GM18909 (cell line): ENCODE measurements around the gene ACTR8.

ENCODE experiments used
- ATAC-seq: cut with Tn5 transposase; IDR thresholded peaks from one replicate; pipeline ENCODE4 v1.9.1; 2021; ENCODE audit warnings: mild to moderate bottlenecking; ENCODE audit not compliant: unreplicated experiment, poor library complexity

Gene ACTR8

GRCh38 chr3:53880396-53881345, 1.3 kb downstream of the ACTR8 start:
- ATAC-seq = no peak

- peak; percentile 68 for ATAC-seq
These were observed 16.0 kb downstream of the ACTR8 start for GRCh38 chr3:53865732-53866499.

- peak; percentile 44 for ATAC-seq
These were observed 18.8 kb downstream of the ACTR8 start for GRCh38 chr3:53863145-53863544.

GRCh38 chr3:53862241-53862640, 19.7 kb downstream of the ACTR8 start:
- ATAC-seq = no peak

GRCh38 chr3:53860196-53860595, 21.8 kb downstream of the ACTR8 start:
- no peak for ATAC-seq

GRCh38 chr3:53859178-53859577, 22.8 kb downstream of the ACTR8 start:
- ATAC-seq = no peak

GRCh38 chr3:53858096-53858741, 23.7 kb downstream of the ACTR8 start:
- ATAC-seq = no peak

GRCh38 chr3:53856964-53857363, 25.0 kb downstream of the ACTR8 start:
- ATAC-seq = no peak

- no peak for ATAC-seq
These were observed 31.1 kb downstream of the ACTR8 start for GRCh38 chr3:53850895-53851294.

- no peak for ATAC-seq
These were observed 32.0 kb downstream of the ACTR8 start for GRCh38 chr3:53849916-53850315.

- no peak for ATAC-seq
These were observed 35.1 kb downstream of the ACTR8 start for GRCh38 chr3:53846851-53847155.

GRCh38 chr3:53846134-53846850, 35.7 kb downstream of the ACTR8 start, which contains the start of the genes CHDH and IL17RB:
CHDH (minus strand) TSS chr3:53846419; CDS start chr3:53824008, 22,411 bp downstream.
IL17RB (plus strand) TSS chr3:53846568; CDS start chr3:53846589, 21 bp downstream.
- ATAC-seq = peak; percentile 50

- no peak for ATAC-seq
These were observed 36.1 kb downstream of the ACTR8 start for GRCh38 chr3:53845881-53846133.

GRCh38 chr3:53845103-53845880, 36.7 kb downstream of the ACTR8 start:
- peak; percentile 23 for ATAC-seq

GRCh38 chr3:53844262-53845102, 37.5 kb downstream of the ACTR8 start:
- ATAC-seq = peak; percentile 5

- peak; percentile 50 for ATAC-seq
These were observed 38.5 kb downstream of the ACTR8 start for GRCh38 chr3:53843195-53844177.

- no peak for ATAC-seq
These were observed 39.3 kb downstream of the ACTR8 start for GRCh38 chr3:53842436-53843194.
